ENCODE measurements around the gene SSUH2. TPM values are rescaled to one million over a fixed set of nuclear protein-coding genes. Genes with fewer than 3 reads are reported as not detected.

SSUH2 gene
- total and polyA plus RNA-seq, 4 donors: 0.17 to 2.1 (median 0.24) TPM

GRCh38 chr3:8673083-8673737 is 28.6 kb upstream of the SSUH2 start:
- TF ChIP-seq JUND (IDR thresholded peaks at IDR 0.05): no peak
- no peak for TF ChIP-seq RAD21 (IDR thresholded peaks at IDR 0.05)
- no peak for TF ChIP-seq REST (IDR thresholded peaks at IDR 0.05)
- TF ChIP-seq HNF4G (IDR thresholded peaks at IDR 0.05): no peak
- TF ChIP-seq RXRA (IDR thresholded peaks at IDR 0.05): no peak
- TF ChIP-seq SP1 (IDR thresholded peaks at IDR 0.05): no peak
- TF ChIP-seq ZBTB33 (IDR thresholded peaks at IDR 0.05): no peak
- TF ChIP-seq CTCF (IDR thresholded peaks at IDR 0.05; ENCODE audit: low read depth, low read length, missing input control): no peak
- TF ChIP-seq NR2F2 (IDR thresholded peaks at IDR 0.05): no peak
- no peak for TF ChIP-seq TAF1 (conservative IDR thresholded peaks at IDR 0.05)
- no peak for TF ChIP-seq MAX (IDR thresholded peaks at IDR 0.05)
- no peak for TF ChIP-seq ATF3 (IDR thresholded peaks at IDR 0.05)
- no peak for TF ChIP-seq YY1 (IDR thresholded peaks at IDR 0.05)
- no peak for TF ChIP-seq FOXA1 (IDR thresholded peaks at IDR 0.05)
- H3K4me1 ChIP-seq (ENCODE audit: control insufficient read depth in 4 of 4, insufficient read depth in 4 of 4, low read length in 3 of 4): no peaks in the 10 kb centered on the region
- H3K27ac ChIP-seq (ENCODE audit: low read depth in 1 of 2, low read length in 2 of 2): no peak overlapping the region
- H3K9me3 ChIP-seq (ENCODE audit: control insufficient read depth in 4 of 4, low read length in 3 of 4): peaks cover 0 to 4% (median 0%) of the 10 kb centered on the region in 4 donors
- H3K9ac ChIP-seq (ENCODE audit: low read depth in 1 of 2, low read length in 2 of 2): no peak overlapping the region
- no peak overlapping the region for H3K4me3 ChIP-seq (ENCODE audit: low read depth in 1 of 3, low read length in 3 of 3)
- H3K36me3 ChIP-seq (ENCODE audit: control insufficient read depth in 4 of 4, insufficient read depth in 3 of 4, low read depth in 1 of 4, low read length in 3 of 4): no peaks in the 10 kb centered on the region
- WGBS: 70% methylated on average over 14 of the region's 14 CpGs
- no peak for DNase-seq (ENCODE audit: low spot score)
- H3K27me3 ChIP-seq (ENCODE audit: control insufficient read depth in 4 of 4, insufficient read depth in 4 of 4, low read length in 3 of 4): no peaks in the 10 kb centered on the region

- no peak for TF ChIP-seq GABPA (IDR thresholded peaks at IDR 0.05 in 1 of 2, conservative IDR thresholded peaks at IDR 0.05 in 1 of 2)
- no peak for TF ChIP-seq MAX (IDR thresholded peaks at IDR 0.05)
- TF ChIP-seq FOXA2 (IDR thresholded peaks at IDR 0.05): no peak
- no peak for TF ChIP-seq YY1 (IDR thresholded peaks at IDR 0.05)
- TF ChIP-seq EGR1 (IDR thresholded peaks at IDR 0.05; ENCODE audit: low read depth in 2 of 2): no peak
- 81% methylated on average over 2 of the region's 2 CpGs for WGBS
- peaks cover 0 to 3% (median 0%) of the 10 kb centered on the region in 4 donors for H3K27me3 ChIP-seq (ENCODE audit: control insufficient read depth in 4 of 4, insufficient read depth in 4 of 4, low read length in 3 of 4)
- H3K36me3 ChIP-seq (ENCODE audit: control insufficient read depth in 4 of 4, insufficient read depth in 3 of 4, low read depth in 1 of 4, low read length in 3 of 4): no peaks in the 10 kb centered on the region
- H3K27ac ChIP-seq (ENCODE audit: low read depth in 1 of 2, low read length in 2 of 2): no peak overlapping the region
- H3K9me3 ChIP-seq (ENCODE audit: control insufficient read depth in 4 of 4, low read length in 3 of 4): peaks cover 0 to 4% (median 0%) of the 10 kb centered on the region in 4 donors
- no peak overlapping the region for H3K4me3 ChIP-seq (ENCODE audit: low read depth in 1 of 3, low read length in 3 of 3)
- no peak for DNase-seq (ENCODE audit: low spot score)
- no peaks in the 10 kb centered on the region for H3K4me1 ChIP-seq (ENCODE audit: control insufficient read depth in 4 of 4, insufficient read depth in 4 of 4, low read length in 3 of 4)
- no peak overlapping the region for H3K9ac ChIP-seq (ENCODE audit: low read depth in 1 of 2, low read length in 2 of 2)
Observed at GRCh38 chr3:8669019-8669418, 24.4 kb upstream of the SSUH2 start.
